Caco-2 (cell line): ENCODE data around the gene SIMC1. TPM values are rescaled to one million over a fixed set of nuclear protein-coding genes. Genes with fewer than 3 reads are reported as not detected.
"Not testable (repeated sequence)": the region's sequence is repeated elsewhere in the genome, so short reads cannot be mapped to it uniquely, and the experiment has no call there.

Source experiments
- BruUV-seq: library from RNA; stranded (reverse); fragments of 400-500 nt; replicated peaks from 2 replicates; lab custom pipeline; 2021; lab: Mats Ljungman, UMichigan
- CTCF ChIA-PET: fragments of 300-600 bp; sonication (Branson Sonifier 250); formaldehyde crosslinking; loops from one replicate; lab custom pipeline; 2022; ENCODE audit warnings: antibody characterized with exemption; lab: Charles Lee
- POLR2A ChIA-PET: fragments of 300-600 bp; sonication (Branson Sonifier 250); formaldehyde crosslinking; loops from one replicate; lab custom pipeline; 2022; ENCODE audit warnings: antibody characterized with exemption; lab: Charles Lee
- DNase-seq, 2 experiments: peaks; one replicate each; pipeline versions ENCODE4 v3.0.0 to v3.0.0-alpha.2; 2020 to 2022
- H3K27me3 ChIP-seq: replicated peaks from 2 replicates; pipeline ENCODE4 v1.6.0; 2011; ENCODE audit warnings: low read length; ENCODE audit not compliant: control insufficient read depth, insufficient read depth
- H3K36me3 ChIP-seq: 2 replicates; pipeline ENCODE4 v1.5.1; 2011; ENCODE audit warnings: low read length; ENCODE audit not compliant: control insufficient read depth, insufficient read depth
- H3K4me1 ChIP-seq: fragments of 250-450 bp; sonication (Bioruptor Pico); 2 replicates; pipeline ENCODE4 v1.5.1; 2020; ENCODE audit warnings: mild to moderate bottlenecking
- H3K4me3 ChIP-seq: 2 replicates; pipeline ENCODE4 v1.5.1; 2011; ENCODE audit warnings: low read depth, mild to moderate bottlenecking, control low read depth, low read length
- H3K9me3 ChIP-seq: fragments of 250-450 bp; sonication (Bioruptor Pico); 2 replicates; pipeline ENCODE4 v1.5.1; 2020; ENCODE audit warnings: mild to moderate bottlenecking, moderate library complexity
- H3K27ac Mint-ChIP-seq: one replicate; pipeline ENCODE4 v1.8.0; 2022; ENCODE audit warnings: mixed read lengths; ENCODE audit not compliant: unreplicated experiment
- H3K27me3 Mint-ChIP-seq: one replicate; pipeline ENCODE4 v1.8.0; 2022; ENCODE audit warnings: mixed read lengths; ENCODE audit not compliant: insufficient read depth, unreplicated experiment
- H3K36me3 Mint-ChIP-seq: one replicate; pipeline ENCODE4 v1.8.0; 2022; ENCODE audit warnings: mild to moderate bottlenecking, mixed read lengths; ENCODE audit not compliant: insufficient read depth, unreplicated experiment
- H3K4me1 Mint-ChIP-seq: one replicate; pipeline ENCODE4 v1.8.0; 2022; ENCODE audit warnings: low read depth, mixed read lengths; ENCODE audit not compliant: unreplicated experiment
- H3K4me3 Mint-ChIP-seq: one replicate; pipeline ENCODE4 v1.8.0; 2022; ENCODE audit warnings: mild to moderate bottlenecking, moderate library complexity, mixed read lengths; ENCODE audit not compliant: unreplicated experiment
- H3K9me3 Mint-ChIP-seq: one replicate; pipeline ENCODE4 v1.8.0; 2022; ENCODE audit warnings: mixed read lengths; ENCODE audit not compliant: unreplicated experiment
- CTCF ChIP-seq, 2 experiments: fragments of 200-600 bp in 1 of 2; IDR thresholded peaks; 1 replicate in 1 of 2; 2 replicates in 1 of 2; pipeline versions ENCODE4 v1.5.1 to v1.8.0; 2011 to 2022; ENCODE audit warnings: antibody characterized with exemption in 1 of 2, control low read depth in 1 of 2, inconsistent platforms in 1 of 2, low read depth in 1 of 2, low read length in 1 of 2, mild to moderate bottlenecking in 1 of 2, moderate library complexity in 1 of 2; ENCODE audit not compliant: insufficient read depth in 1 of 2, severe bottlenecking in 1 of 2, unreplicated experiment in 1 of 2
- intact Hi-C: fragments of 100-400 bp; cut with micrococcal nuclease; formaldehyde crosslinking; loops from one replicate; pipeline ENCODE4 v1.10.0; 2022; ENCODE audit not compliant: unreplicated experiment
- total RNA-seq: library from RNA; stranded (reverse); gene quantifications from 2 replicates; pipeline ENCODE4 v1.2.3, GENCODE V29; 2022

The SIMC1 gene
- total RNA-seq, 1 experiment from 2014 or later: 42.3 TPM

GRCh38 chr5:176289018-176289417, 50.8 kb downstream of the SIMC1 start:
- H3K4me3 ChIP-seq, H3K4me3 Mint-ChIP-seq, intact Hi-C loops, H3K27me3 Mint-ChIP-seq, H3K9me3 Mint-ChIP-seq, H3K4me1 Mint-ChIP-seq, BruUV-seq, H3K4me1 ChIP-seq, CTCF ChIA-PET, H3K36me3 Mint-ChIP-seq, DNase-seq, H3K9me3 ChIP-seq, POLR2A ChIA-PET, H3K27me3 ChIP-seq, H3K36me3 ChIP-seq, H3K27ac Mint-ChIP-seq: not testable (repeated sequence)

- H3K9me3 Mint-ChIP-seq, H3K36me3 ChIP-seq, POLR2A ChIA-PET, H3K36me3 Mint-ChIP-seq, DNase-seq, CTCF ChIA-PET, H3K27me3 ChIP-seq, H3K4me1 ChIP-seq, H3K27ac Mint-ChIP-seq, H3K4me1 Mint-ChIP-seq, H3K27me3 Mint-ChIP-seq, H3K9me3 ChIP-seq, H3K4me3 ChIP-seq, H3K4me3 Mint-ChIP-seq, intact Hi-C loops: not testable (repeated sequence)
- TSS peak; percentile 62 for BruUV-seq
Measured at GRCh38 chr5:176290057-176290840, 52.0 kb downstream of the SIMC1 start.

GRCh38 chr5:176305356-176305755, 67.1 kb downstream of the SIMC1 start:
- H3K27me3 ChIP-seq, H3K9me3 ChIP-seq, intact Hi-C loops, BruUV-seq, DNase-seq, H3K27ac Mint-ChIP-seq, POLR2A ChIA-PET, CTCF ChIA-PET, H3K4me1 Mint-ChIP-seq, H3K4me1 ChIP-seq, H3K9me3 Mint-ChIP-seq, H3K36me3 ChIP-seq, H3K4me3 Mint-ChIP-seq, H3K27me3 Mint-ChIP-seq, H3K4me3 ChIP-seq: not testable (repeated sequence)
- H3K36me3 Mint-ChIP-seq: peaks cover 51% of the 10 kb centered on the region

- H3K9me3 Mint-ChIP-seq: no peaks in the 10 kb centered on the region
Measured at GRCh38 chr5:176317534-176318374, 79.5 kb downstream of the SIMC1 start.

More at GRCh38 chr5:176317534-176318374, 79.5 kb downstream of the SIMC1 start:
- no peak overlapping the region for H3K4me3 Mint-ChIP-seq
- peaks cover 46% of the 10 kb centered on the region for H3K36me3 Mint-ChIP-seq
- H3K27me3 Mint-ChIP-seq: no peaks in the 10 kb centered on the region
- Histone ChIP-seq H3K27me3 (no peaks in the 10 kb centered on the region), H3K4me1 (no peaks in the 10 kb centered on the region), H3K9me3 (no peaks in the 10 kb centered on the region), H3K36me3 (no peaks in the 10 kb centered on the region), H3K4me3 (no peak overlapping the region)
- ChIA-PET CTCF (no interaction called here), POLR2A (no interaction called here)
- no peak overlapping the region for H3K27ac Mint-ChIP-seq
- no peak for TF ChIP-seq CTCF (IDR thresholded peaks at IDR 0.05; ENCODE audit: insufficient read depth in 1 of 2, low read depth in 1 of 2, low read length in 1 of 2, severe bottlenecking in 1 of 2, unreplicated experiment in 1 of 2)
- DNase-seq: no peak
- intact Hi-C loops: no loop called here
- no peaks in the 10 kb centered on the region for H3K4me1 Mint-ChIP-seq
- BruUV-seq: no TSS peak
